ENCODE data around the gene SOX10. TPM values are rescaled to one million over a fixed set of nuclear protein-coding genes. Genes with fewer than 3 reads are reported as not detected.

SOX10 gene
- total and polyA plus RNA-seq, 2 of the 13 experiments (the other 11 are each of a cell fraction or from before 2014, with no cell fraction given), result not detected

DNA sequence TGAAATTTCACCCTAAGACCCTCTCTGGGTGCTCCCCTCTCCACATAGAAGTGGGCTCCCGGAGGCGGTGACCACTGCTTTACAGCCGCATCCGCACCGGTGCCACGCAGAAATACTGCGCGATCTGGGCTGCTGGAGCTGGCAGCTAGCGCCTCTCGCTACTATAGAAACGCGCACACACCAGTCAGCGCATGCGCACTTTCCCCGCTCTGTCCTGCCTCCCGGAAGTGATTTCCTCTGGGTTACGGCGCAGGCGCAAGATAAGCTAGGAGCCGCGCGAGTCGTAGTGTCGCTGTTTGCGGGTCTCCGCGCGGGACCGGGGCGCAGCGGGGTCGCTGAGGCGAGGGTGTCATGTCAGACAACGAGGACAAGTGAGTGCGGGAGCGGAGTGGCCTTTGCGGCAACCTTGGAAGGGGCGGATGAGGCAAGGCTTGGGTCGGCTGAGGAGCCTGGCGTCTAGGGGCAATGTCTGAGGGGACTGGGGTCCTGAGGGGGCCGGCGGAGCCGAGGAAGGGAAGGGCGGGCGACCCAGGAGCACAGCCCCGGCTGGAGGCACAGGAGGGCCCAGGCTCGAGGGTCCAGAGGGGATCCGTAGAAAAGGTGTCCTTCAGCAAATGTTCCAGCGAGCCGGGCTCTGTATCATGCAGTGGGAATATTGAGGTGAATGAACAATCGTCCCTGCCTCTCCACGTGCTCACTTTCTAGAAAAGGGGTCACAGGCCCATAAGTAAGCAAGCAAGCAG lies 30.7 kb downstream of the SOX10 start, which contains the start of the genes C22orf23 and POLR2F (continued):
- TF ChIP-seq, protein P1, sequence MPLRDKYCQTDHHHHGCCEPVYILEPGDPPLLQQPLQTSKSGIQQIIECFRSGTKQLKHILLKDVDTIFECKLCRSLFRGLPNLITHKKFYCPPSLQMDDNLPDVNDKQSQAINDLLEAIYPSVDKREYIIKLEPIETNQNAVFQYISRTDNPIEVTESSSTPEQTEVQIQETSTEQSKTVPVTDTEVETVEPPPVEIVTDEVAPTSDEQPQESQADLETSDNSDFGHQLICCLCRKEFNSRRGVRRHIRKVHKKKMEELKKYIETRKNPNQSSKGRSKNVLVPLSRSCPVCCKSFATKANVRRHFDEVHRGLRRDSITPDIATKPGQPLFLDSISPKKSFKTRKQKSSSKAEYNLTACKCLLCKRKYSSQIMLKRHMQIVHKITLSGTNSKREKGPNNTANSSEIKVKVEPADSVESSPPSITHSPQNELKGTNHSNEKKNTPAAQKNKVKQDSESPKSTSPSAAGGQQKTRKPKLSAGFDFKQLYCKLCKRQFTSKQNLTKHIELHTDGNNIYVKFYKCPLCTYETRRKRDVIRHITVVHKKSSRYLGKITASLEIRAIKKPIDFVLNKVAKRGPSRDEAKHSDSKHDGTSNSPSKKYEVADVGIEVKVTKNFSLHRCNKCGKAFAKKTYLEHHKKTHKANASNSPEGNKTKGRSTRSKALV (CRISPR knock-in tag; IDR thresholded peaks at IDR 0.05), result 0 out of 2 replicates have a peak, but pooled peaks have one; percentile 58
- 0 out of 2 replicates have a peak, but pooled peaks have one; percentile 46 for TF ChIP-seq NR0B2 (CRISPR knock-in tag; IDR thresholded peaks at IDR 0.05)
- no peak for TF ChIP-seq HES4 (CRISPR knock-in tag; IDR thresholded peaks at IDR 0.05; ENCODE audit: borderline replicate concordance)
- TF ChIP-seq ZFP36L2 (CRISPR knock-in tag; IDR thresholded peaks at IDR 0.05), result no peak
- peak; percentile 87 for TF ChIP-seq MXD4 (CRISPR knock-in tag; IDR thresholded peaks at IDR 0.05)
- TF ChIP-seq NRL (CRISPR knock-in tag; IDR thresholded peaks at IDR 0.05; ENCODE audit: borderline replicate concordance), result 0 out of 2 replicates have a peak, but pooled peaks have one; percentile 49
- peak; percentile 62; the same call in 1 of the 2 replicates for TF ChIP-seq ZNF614 (CRISPR knock-in tag; IDR thresholded peaks at IDR 0.05; ENCODE audit: borderline replicate concordance)

DNA sequence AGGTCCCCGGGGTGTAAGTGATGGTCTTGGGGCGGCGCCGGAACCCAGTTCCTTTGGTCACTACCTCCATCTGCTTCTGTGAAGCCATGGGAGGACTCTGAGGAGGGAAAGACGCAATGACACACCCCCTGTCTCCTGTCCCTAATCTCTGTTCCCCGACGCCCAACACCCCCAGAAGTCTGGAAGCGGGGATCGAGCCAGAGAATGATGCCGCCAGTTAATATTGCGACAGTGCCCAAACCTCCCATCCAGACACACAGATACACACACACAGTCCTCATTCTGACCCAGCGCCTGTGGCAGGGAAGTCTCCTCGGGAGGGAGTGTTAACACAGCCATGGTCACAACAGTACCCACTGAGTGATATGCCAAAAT lies 31.3 kb downstream of the SOX10 start:
- Histone ChIP-seq H3K9me3 (ENCODE audit: low read length) (no peaks in the 10 kb centered on the region), H3K4me1 (ENCODE audit: insufficient read depth, low read length) (peaks cover 53% of the 10 kb centered on the region), H3K79me2 (ENCODE audit: insufficient read depth, low read length) (peaks cover 28% of the 10 kb centered on the region), H4K20me1 (ENCODE audit: insufficient read depth, low read length) (no peaks in the 10 kb centered on the region), H3K36me3 (replicated peaks in 1 of 2; ENCODE audit: control insufficient read depth in 1 of 2, insufficient read depth in 2 of 2, low read length in 2 of 2) (peaks cover 12 to 15% of the 10 kb centered on the region in 2 experiments), H2AFZ (ENCODE audit: low read length) (no peak overlapping the region), H3K9ac (ENCODE audit: insufficient read depth, low read depth, low read length) (peak overlapping the region; percentile 84; the same call in 1 of the 2 replicates), H3K27ac (ENCODE audit: extremely low read length, insufficient read depth, low read length) (no peak overlapping the region), H3K4me2 (ENCODE audit: low read depth, low read length) (peak overlapping the region; percentile 97), H3K27me3 (ENCODE audit: control insufficient read depth in 1 of 2, insufficient read depth in 2 of 2, low read length in 2 of 2) (no peaks in the 10 kb centered on the region; a peak in 1 of 5 replicates), H3K4me3 (replicated peaks in 1 of 3; ENCODE audit: insufficient read depth in 1 of 3, low read depth in 2 of 3, low read length in 3 of 3) (peak overlapping the region; percentile 75 to 98 (median 91))
- CTCF ChIA-PET (ENCODE audit: low intra/inter-chr PET ratio, low total read pairs), result interaction anchor here (1.2 kb wide), 1 partner anchor 19 kb away, joined by 3 read pairs; no protein-coding TSS in a partner anchor
- in situ Hi-C loops (cut with HindIII; ENCODE audit: extremely low pct_ligation_motif_present, low pct_unique_long_range_greater_than_20kb) (no loop called here), intact Hi-C loops (cut with micrococcal nuclease; ENCODE audit: unreplicated experiment) (no loop called here)
- DNase-seq (ENCODE audit: low spot score), result no peak
- ATAC-seq, result peak; percentile 64
- 0% methylated on average over 6 of the region's 13 CpGs for WGBS (ENCODE audit: low lambda C conversion rate)
- no peak for FAIRE-seq
- POLR2A ChIA-PET, result interaction anchor here (0.8 to 3.5 kb wide), 11 partner anchors 9 to 148 kb away, joined by 3 to 19 read pairs (median 5); partner anchors contain the start of genes ANKRD54 and GCAT
- no TSS peak for BruUV-seq (replicated peaks)
- TF ChIP-seq KMT2A (CRISPR knock-in tag; IDR thresholded peaks at IDR 0.05) (no peak), NFIC (IDR thresholded peaks at IDR 0.05; ENCODE audit: low read length) (no peak), MIER2 (CRISPR knock-in tag; IDR thresholded peaks at IDR 0.05) (no peak), ZNF30 (CRISPR knock-in tag; IDR thresholded peaks at IDR 0.05) (0 out of 2 replicates have a peak, but pooled peaks have one; percentile 21), CEBPB (IDR thresholded peaks at IDR 0.05; ENCODE audit: borderline replicate concordance, low read depth, low read length) (0 out of 2 replicates have a peak, but pooled peaks have one; percentile 20), ZNF18 (CRISPR knock-in tag; IDR thresholded peaks at IDR 0.05; ENCODE audit: insufficient replicate concordance) (peak; percentile 46), ZNF614 (CRISPR knock-in tag; IDR thresholded peaks at IDR 0.05; ENCODE audit: borderline replicate concordance) (no peak), ZNF558 (CRISPR knock-in tag; IDR thresholded peaks at IDR 0.05; ENCODE audit: borderline replicate concordance) (no peak), FOXO4 (CRISPR knock-in tag; conservative IDR thresholded peaks at IDR 0.05) (0 out of 2 replicates have a peak, but pooled peaks have one; percentile 68), NCOA1 (CRISPR knock-in tag; IDR thresholded peaks at IDR 0.05) (0 out of 2 replicates have a peak, but pooled peaks have one; percentile 51)

All from HepG2 (cell line).